K562 (cell line): Measurements from ENCODE around the gene PYGL. TPM values are rescaled to one million over a fixed set of nuclear protein-coding genes. Genes with fewer than 3 reads are reported as not detected.

Experiments used
- ATAC-seq: fragments of 200-7000 bp; cut with Tn5 transposase; 3 replicates; pipeline ENCODE4 v1.9.1; 2020; ENCODE audit warnings: moderate library complexity
- BruUV-seq: library from RNA; stranded (reverse); fragments of 400-500 nt; replicated peaks from 2 replicates; lab custom pipeline; 2021; lab: Mats Ljungman, UMichigan
- CTCF ChIA-PET: fragments of 300-600 bp; formaldehyde crosslinking; extraction: SDS; loops from one replicate; lab custom pipeline; 2021; ENCODE audit warnings: low intra/inter-chr PET ratio; lab: Yijun Ruan, JAX
- POLR2A ChIA-PET: fragments of 300-600, 350-650 bp; sonication (Branson Sonifier 250); formaldehyde crosslinking; extraction: SDS; loops from one replicate; lab custom pipeline; 2021; ENCODE audit warnings: antibody characterized with exemption, inconsistent platforms; lab: Yijun Ruan, JAX
- DNase-seq, 4 experiments: peaks; one replicate each; pipeline versions ENCODE4 v3.0.0 to v3.0.0-alpha.2; 2011 to 2018; ENCODE audit warnings: low spot score in 3 of 4, mixed read lengths in 3 of 4; ENCODE audit errors: extremely low read depth in 1 of 4
- FAIRE-seq: peaks from 2 replicates; lab custom pipeline; 2011; peaks lifted over from hg19 to GRCh38; lab: Jason Lieb, UNC
- H2AFZ ChIP-seq: 2 replicates; pipeline ENCODE4 v1.6.0; 2011; ENCODE audit warnings: low read depth, low read length, control low read depth, inconsistent platforms
- H3K27ac ChIP-seq: fragments of 200-600 bp; 3 replicates; pipeline ENCODE4 v1.8.0; 2011; ENCODE audit warnings: low read depth, mild to moderate bottlenecking, control low read depth, inconsistent platforms, low read length, moderate library complexity, mixed read lengths; ENCODE audit errors: extremely low read depth
- H3K27me3 ChIP-seq, 2 experiments: fragments of 300-600 bp in 1 of 2; 2 replicates in 1 of 2; 3 replicates in 1 of 2; pipeline versions ENCODE4 v1.6.0 to v1.8.0; 2011; ENCODE audit warnings: inconsistent platforms in 2 of 2, low read length in 2 of 2, mild to moderate bottlenecking in 1 of 2, mixed read lengths in 1 of 2, moderate library complexity in 1 of 2; ENCODE audit not compliant: control insufficient read depth in 2 of 2, insufficient read depth in 2 of 2
- H3K36me3 ChIP-seq: fragments of 300-600 bp; 3 replicates; pipeline ENCODE4 v1.8.0; 2011; ENCODE audit warnings: mild to moderate bottlenecking, low read length, inconsistent platforms; ENCODE audit not compliant: control insufficient read depth, insufficient read depth
- H3K4me1 ChIP-seq, 2 experiments: fragments of 200-600 bp in 1 of 2; replicated peaks in 1 of 2; 2 replicates in 1 of 2; 3 replicates in 1 of 2; pipeline versions ENCODE4 v1.5.1 to v1.8.0; 2011; ENCODE audit warnings: inconsistent platforms in 2 of 2, low read length in 2 of 2, mild to moderate bottlenecking in 1 of 2, mixed read lengths in 1 of 2, moderate library complexity in 1 of 2; ENCODE audit not compliant: control insufficient read depth in 2 of 2, insufficient read depth in 2 of 2
- H3K4me2 ChIP-seq: 2 replicates; pipeline ENCODE4 v1.6.1; 2011; ENCODE audit warnings: low read length, control low read depth, inconsistent platforms, mixed read lengths; ENCODE audit not compliant: insufficient read depth
- H3K4me3 ChIP-seq: fragments of 200-600 bp; sonication (generic), shearing (Covaris generic); 2 replicates; pipeline ENCODE4 v1.5.1; 2016; ENCODE audit warnings: control low read depth, inconsistent platforms
- H3K79me2 ChIP-seq: fragments of 200-600 bp; 3 replicates; pipeline ENCODE4 v1.8.0; 2011; ENCODE audit warnings: low read length, inconsistent platforms; ENCODE audit not compliant: control insufficient read depth, insufficient read depth
- H3K9ac ChIP-seq, 2 experiments: 2 replicates each; pipeline versions ENCODE4 v1.6.0 to v1.6.1; 2011; ENCODE audit warnings: low read depth in 2 of 2, low read length in 2 of 2, control low read depth in 1 of 2, inconsistent platforms in 1 of 2, mild to moderate bottlenecking in 1 of 2, mixed read lengths in 1 of 2; ENCODE audit not compliant: insufficient read depth in 1 of 2
- H3K9me1 ChIP-seq: one replicate; pipeline ENCODE4 v1.6.0; 2011; ENCODE audit warnings: inconsistent platforms, mild to moderate bottlenecking, low read length, moderate library complexity; ENCODE audit not compliant: control insufficient read depth, insufficient read depth
- H3K9me3 ChIP-seq: replicated peaks from 2 replicates; pipeline ENCODE4 v1.5.1; 2011; ENCODE audit warnings: low read depth, low read length, inconsistent platforms; ENCODE audit not compliant: control insufficient read depth, insufficient read depth
- H4K20me1 ChIP-seq: replicated peaks from 2 replicates; pipeline ENCODE4 v1.6.1; 2011; ENCODE audit warnings: low read length, inconsistent platforms, mixed read lengths; ENCODE audit not compliant: control insufficient read depth, insufficient read depth
- CBFA2T2 ChIP-seq: fragments of 450-650 bp; conservative IDR thresholded peaks from 2 replicates; pipeline ENCODE4 v1.6.1; 2017; ENCODE audit warnings: mild to moderate bottlenecking
- CCAR2 ChIP-seq: fragments of 200-400 bp; formaldehyde crosslinking; IDR thresholded peaks from 2 replicates; pipeline ENCODE4 v1.6.1; 2017; ENCODE audit warnings: mild to moderate bottlenecking, low read depth, low read length
- NR2F6 ChIP-seq: fragments of 450-650 bp; formaldehyde crosslinking; IDR thresholded peaks from 2 replicates; pipeline ENCODE4 v1.4.0; 2020; ENCODE audit warnings: mild to moderate bottlenecking
- WGBS: fragments of 100-300 bp; shearing (Covaris generic); methylation state at CpG from one replicate; pipeline ENCODE4 v1.1.6; 2016; ENCODE audit warnings: low coverage, mixed read lengths; ENCODE audit not compliant: insufficient coverage; ENCODE audit errors: missing lambda C conversion rate; 5-methylcytosine and 5-hydroxymethylcytosine counted together
- in situ Hi-C: fragments of 300-500 bp; cut with MboI; formaldehyde crosslinking; loops from 4 replicates; pipeline ENCODE4 v1.15.0; 2018; ENCODE audit warnings: inconsistent platforms, mixed read lengths
- intact Hi-C: fragments of 100-400 bp; cut with micrococcal nuclease; formaldehyde crosslinking; loops from 2 replicates; pipeline ENCODE4 v1.14.2; 2022
- polyA plus RNA-seq, 8 experiments: library from polyadenylated mRNA; depleted of rRNA in 4 of 8; stranded (reverse) in 5 of 8; unstranded in 3 of 8; fragments of >200 nt; fragmentation: Nextera tagmentation in 2 of 8; fragmentation: Illumina TruSeq in 1 of 8; extraction: Ambion mirVana in 2 of 8; extraction: Trizol in 1 of 8; gene quantifications; 2 replicates each; pipeline versions ENCODE4 v1.2.1 to v1.2.3, GENCODE V29; 2011 to 2014; ENCODE audit warnings: inconsistent platforms in 1 of 8, missing spikeins in 1 of 8
- total RNA-seq, 7 experiments: library from RNA; depleted of rRNA in 6 of 7; stranded (reverse); fragments of >200 nt in 6 of 7; fragmentation: Illumina TruSeq in 2 of 7; extraction: Trizol in 2 of 7; gene quantifications; 2 replicates each; pipeline versions ENCODE4 v1.2.1 to v1.2.3, GENCODE V29; 2011 to 2021; ENCODE audit warnings: low replicate concordance in 1 of 7

PYGL gene
- total and polyA plus RNA-seq, 9 of the 15 experiments (the other 6 are each of a cell fraction or from before 2014, with no cell fraction given): 3.5 to 17.9 (median 13.1) TPM

DNA sequence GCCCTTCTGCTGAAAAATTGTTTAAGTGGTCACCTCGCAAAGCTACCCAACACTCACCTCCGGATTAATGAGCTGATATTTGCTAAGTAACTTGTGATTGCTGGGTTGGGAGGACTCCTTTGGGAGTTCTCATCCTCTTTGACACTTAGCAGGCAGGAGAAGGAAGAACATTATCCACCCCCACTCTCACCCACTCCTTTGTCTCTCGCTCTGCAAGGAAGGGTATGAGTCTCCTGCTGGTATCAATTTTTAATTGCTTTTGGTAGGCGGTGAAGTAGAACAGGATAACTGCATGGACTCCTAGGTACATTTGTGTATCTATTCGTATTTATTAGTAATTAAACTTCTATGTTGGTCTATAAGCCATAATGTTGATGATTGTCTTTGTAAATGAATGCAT lies 79.3 kb downstream of the PYGL start:
- no peak for FAIRE-seq
- WGBS: 8% methylated on average over 5 of the region's 5 CpGs
- H3K4me1 ChIP-seq: no peaks in the 10 kb centered on the region; a peak in 1 of 5 replicates
- no peak overlapping the region for H3K27ac ChIP-seq
- DNase-seq: no peak
- H3K4me2 ChIP-seq: no peak overlapping the region
- ATAC-seq: no peak
- H3K4me3 ChIP-seq: no peak overlapping the region
- TF ChIP-seq NR2F6 (CRISPR knock-in tag): no peak
- no peak for TF ChIP-seq CBFA2T2
- in situ Hi-C loops: no loop called here
- peaks cover 3 to 10% of the 10 kb centered on the region in 2 experiments; a peak in 2 of 5 replicates for H3K27me3 ChIP-seq
- no peaks in the 10 kb centered on the region for H3K36me3 ChIP-seq
- intact Hi-C loops: loop anchor here (5.0 to 10.0 kb wide), 2 partner anchors 88 to 260 kb away; no protein-coding TSS in a partner anchor
- H2AFZ ChIP-seq: no peak overlapping the region
- no peaks in the 10 kb centered on the region for H3K9me3 ChIP-seq
- ChIA-PET CTCF (no interaction called here), POLR2A (no interaction called here)
- H3K79me2 ChIP-seq: no peaks in the 10 kb centered on the region
- H3K9me1 ChIP-seq: no peaks in the 10 kb centered on the region
- H3K9ac ChIP-seq: no peak overlapping the region
- BruUV-seq: no TSS peak
- no peaks in the 10 kb centered on the region for H4K20me1 ChIP-seq

DNA sequence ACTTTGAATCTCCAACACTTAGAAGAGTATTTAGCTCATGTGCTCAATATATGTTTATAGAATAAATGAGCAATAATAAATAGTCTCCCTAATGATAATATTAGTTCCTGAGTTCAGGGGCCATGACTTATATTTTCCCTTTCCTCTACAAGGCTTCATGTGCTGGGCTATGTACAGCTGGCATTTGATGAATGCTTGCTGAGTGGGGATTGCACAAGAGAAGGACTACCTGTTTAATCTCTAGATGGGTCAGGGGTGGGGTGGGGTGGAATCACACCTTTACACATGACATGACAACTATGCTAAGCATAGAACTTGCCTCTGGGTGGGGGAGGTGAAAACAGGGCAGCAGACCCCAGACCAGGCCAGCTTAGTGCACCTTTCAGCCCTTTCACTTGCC lies 80.0 kb downstream of the PYGL start:
- no peak overlapping the region for H3K4me2 ChIP-seq
- no peaks in the 10 kb centered on the region for H3K9me3 ChIP-seq
- no peak overlapping the region for H2AFZ ChIP-seq
- FAIRE-seq (no peak), ATAC-seq (no peak), DNase-seq (no peak)
- no TSS peak for BruUV-seq
- no peaks in the 10 kb centered on the region for H3K79me2 ChIP-seq
- H3K9me1 ChIP-seq: no peaks in the 10 kb centered on the region
- ChIA-PET CTCF (no interaction called here), POLR2A (no interaction called here)
- H3K27ac ChIP-seq: no peak overlapping the region
- no peaks in the 10 kb centered on the region for H3K36me3 ChIP-seq
- in situ Hi-C loops (no loop called here), intact Hi-C loops (loop anchor here (5.0 to 10.0 kb wide), 2 partner anchors 87 to 259 kb away; no protein-coding TSS in a partner anchor)
- H3K4me1 ChIP-seq: no peaks in the 10 kb centered on the region; a peak in 1 of 5 replicates
- H4K20me1 ChIP-seq: no peaks in the 10 kb centered on the region
- no peak overlapping the region for H3K4me3 ChIP-seq
- no peak overlapping the region for H3K9ac ChIP-seq
- H3K27me3 ChIP-seq: peaks cover 3 to 10% of the 10 kb centered on the region in 2 experiments; a peak in 2 of 5 replicates
- no peak for TF ChIP-seq CCAR2
